ENCODE measurements around the gene HYLS1.

Gene HYLS1

GRCh38 chr11:125933030-125933813, 45.8 kb downstream of the HYLS1 start:
- TF ChIP-seq GATA1 (IDR thresholded peaks at IDR 0.05; ENCODE audit: low read depth, low read length) = no peak
- TF ChIP-seq POLR2A (IDR thresholded peaks at IDR 0.05; ENCODE audit: low read length) = no peak
- DNase-seq = no peak

GRCh38 chr11:125934473-125934872, 47.0 kb downstream of the HYLS1 start:
- DNase-seq = no peak
- TF ChIP-seq POLR2A (IDR thresholded peaks at IDR 0.05; ENCODE audit: low read length) (no peak), GATA1 (IDR thresholded peaks at IDR 0.05; ENCODE audit: low read depth, low read length) (no peak)

GRCh38 chr11:125935056-125935455, 47.6 kb downstream of the HYLS1 start:
- DNase-seq = no peak
- TF ChIP-seq GATA1 (IDR thresholded peaks at IDR 0.05; ENCODE audit: low read depth, low read length) = no peak
- TF ChIP-seq POLR2A (IDR thresholded peaks at IDR 0.05; ENCODE audit: low read length) = no peak

- TF ChIP-seq POLR2A (IDR thresholded peaks at IDR 0.05; ENCODE audit: low read length) (no peak), GATA1 (IDR thresholded peaks at IDR 0.05; ENCODE audit: low read depth, low read length) (no peak)
- DNase-seq = no peak
Observed at GRCh38 chr11:125935618-125936199, 48.2 kb downstream of the HYLS1 start.

GRCh38 chr11:125938418-125938817, 51.0 kb downstream of the HYLS1 start:
- no peak for DNase-seq
- TF ChIP-seq POLR2A (IDR thresholded peaks at IDR 0.05; ENCODE audit: low read length) = no peak

- DNase-seq = no peak
- TF ChIP-seq GATA1 (IDR thresholded peaks at IDR 0.05; ENCODE audit: low read depth, low read length) = no peak
- TF ChIP-seq POLR2A (IDR thresholded peaks at IDR 0.05; ENCODE audit: low read length) = no peak
Observed at GRCh38 chr11:125939081-125939521, 51.6 kb downstream of the HYLS1 start.

GRCh38 chr11:125940145-125940544, 52.7 kb downstream of the HYLS1 start:
- no peak for DNase-seq
- TF ChIP-seq POLR2A (IDR thresholded peaks at IDR 0.05; ENCODE audit: low read length) = no peak
- TF ChIP-seq GATA1 (IDR thresholded peaks at IDR 0.05; ENCODE audit: low read depth, low read length) = no peak

- DNase-seq = no peak
- TF ChIP-seq GATA1 (IDR thresholded peaks at IDR 0.05; ENCODE audit: low read depth, low read length) = no peak
- no peak for TF ChIP-seq POLR2A (IDR thresholded peaks at IDR 0.05; ENCODE audit: low read length)
Observed at GRCh38 chr11:125941267-125941618, 53.8 kb downstream of the HYLS1 start.

- peak in 1 of 2 experiments; percentile 45 for DNase-seq
- TF ChIP-seq POLR2A (IDR thresholded peaks at IDR 0.05; ENCODE audit: low read length) = no peak
- TF ChIP-seq GATA1 (IDR thresholded peaks at IDR 0.05; ENCODE audit: low read depth, low read length) = no peak
Observed at GRCh38 chr11:125941619-125942611, 54.4 kb downstream of the HYLS1 start.

GRCh38 chr11:125942771-125943428, 55.4 kb downstream of the HYLS1 start:
- TF ChIP-seq POLR2A (IDR thresholded peaks at IDR 0.05; ENCODE audit: low read length) = no peak
- TF ChIP-seq GATA1 (IDR thresholded peaks at IDR 0.05; ENCODE audit: low read depth, low read length) = no peak
- DNase-seq = no peak

GRCh38 chr11:125943661-125944349, 56.3 kb downstream of the HYLS1 start:
- no peak for DNase-seq
- TF ChIP-seq GATA1 (IDR thresholded peaks at IDR 0.05; ENCODE audit: low read depth, low read length) (no peak), POLR2A (IDR thresholded peaks at IDR 0.05; ENCODE audit: low read length) (no peak)

GRCh38 chr11:125944350-125945010, 57.0 kb downstream of the HYLS1 start:
- TF ChIP-seq GATA1 (IDR thresholded peaks at IDR 0.05; ENCODE audit: low read depth, low read length) (no peak), POLR2A (IDR thresholded peaks at IDR 0.05; ENCODE audit: low read length) (no peak)

More at GRCh38 chr11:125944350-125945010, 57.0 kb downstream of the HYLS1 start:
- DNase-seq = no peak

Data from erythroblast (primary cell).